22Rv1 (cell line): Measurements from ENCODE around the gene KLHL30.

Source experiments
- H3K27ac ChIP-seq: fragments of 450-650 bp; 2 replicates; pipeline ENCODE4 v1.5.1; 2017
- CTCF ChIP-seq: fragments of 450-650 bp; IDR thresholded peaks from 2 replicates; pipeline ENCODE4 v1.5.1; 2017; ENCODE audit warnings: mild to moderate bottlenecking
- ZFX ChIP-seq: fragments of 450-650 bp; IDR thresholded peaks from 2 replicates; pipeline ENCODE4 v1.6.1; 2017; ENCODE audit warnings: antibody characterized with exemption, borderline replicate concordance

Gene KLHL30

GRCh38 chr2:238137885-238138284 lies 583 bp upstream of the KLHL30 start:
- no peak for TF ChIP-seq CTCF
- no peak for TF ChIP-seq ZFX
- H3K27ac ChIP-seq, result no peak overlapping the region

GRCh38 chr2:238139196-238140039 lies 950 bp downstream of the KLHL30 start:
- no peak overlapping the region for H3K27ac ChIP-seq
- TF ChIP-seq CTCF (peak; percentile 98), ZFX (no peak)

GRCh38 chr2:238140040-238140439 lies 1.6 kb downstream of the KLHL30 start:
- no peak overlapping the region for H3K27ac ChIP-seq
- TF ChIP-seq CTCF (no peak), ZFX (no peak)

- TF ChIP-seq CTCF, result no peak
- no peak for TF ChIP-seq ZFX
- H3K27ac ChIP-seq, result no peak overlapping the region
These were observed 2.5 kb downstream of the KLHL30 start for GRCh38 chr2:238140721-238141540.

- no peak for TF ChIP-seq ZFX
- no peak overlapping the region for H3K27ac ChIP-seq
These were observed 3.3 kb downstream of the KLHL30 start for GRCh38 chr2:238141541-238142318.

GRCh38 chr2:238142382-238143205 lies 4.1 kb downstream of the KLHL30 start:
- H3K27ac ChIP-seq, result no peak overlapping the region
- TF ChIP-seq ZFX (no peak), CTCF (no peak)
